HL-60 (cell line): ENCODE results near the gene BUB3.

Source experiments
- CTCF ChIP-seq: IDR thresholded peaks from one replicate; pipeline ENCODE4 v1.5.1; 2011; ENCODE audit warnings: low read length, control low read depth, inconsistent platforms; ENCODE audit not compliant: insufficient read depth
- GABPA ChIP-seq: IDR thresholded peaks from 2 replicates; pipeline ENCODE4 v1.6.1; 2012; ENCODE audit warnings: low read depth
- REST ChIP-seq: IDR thresholded peaks from 2 replicates; pipeline ENCODE4 v1.6.1; 2012; ENCODE audit warnings: low read depth; ENCODE audit not compliant: insufficient replicate concordance

GRCh38 chr10:123158682-123159081 is 4.5 kb downstream of the BUB3 start:
- TF ChIP-seq REST, result no peak
- TF ChIP-seq CTCF, result no peak
- no peak for TF ChIP-seq GABPA
